HG03432 (cell line): ENCODE measurements around the gene NLK.

ENCODE experiments used
- ATAC-seq: cut with Tn5 transposase; IDR thresholded peaks from one replicate; pipeline ENCODE4 v1.9.1; 2021; ENCODE audit warnings: mild to moderate bottlenecking, moderate library complexity; ENCODE audit not compliant: unreplicated experiment

NLK gene

GRCh38 chr17:28110184-28110583 lies 67.7 kb downstream of the NLK start:
- ATAC-seq: no peak

- no peak for ATAC-seq
Measured at GRCh38 chr17:28112181-28112580, 69.7 kb downstream of the NLK start.

DNA sequence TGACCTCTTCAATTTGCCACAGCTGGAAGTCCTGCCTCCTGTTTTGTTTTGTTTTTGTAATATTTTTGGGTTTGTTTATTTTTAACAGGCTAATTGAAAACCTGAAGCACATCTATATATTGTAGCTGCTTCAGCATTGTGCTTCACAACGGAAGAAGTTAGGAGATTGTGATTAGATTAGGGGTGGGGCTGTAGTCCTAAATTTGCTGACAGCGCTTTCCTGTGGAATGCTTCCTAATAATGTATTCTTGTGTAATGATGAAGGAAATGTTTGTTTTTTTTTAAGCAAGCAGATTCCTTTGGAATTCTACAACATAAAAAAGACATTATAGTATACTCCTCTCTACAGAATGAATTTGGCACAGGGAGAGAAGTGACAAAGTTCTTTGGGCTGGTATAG lies 70.1 kb downstream of the NLK start:
- ATAC-seq: no peak

- no peak for ATAC-seq
Measured at GRCh38 chr17:28113269-28113668, 70.8 kb downstream of the NLK start.

- no peak for ATAC-seq
Measured at GRCh38 chr17:28115046-28115445, 72.6 kb downstream of the NLK start.

- no peak for ATAC-seq
Measured at GRCh38 chr17:28117304-28117703, 74.8 kb downstream of the NLK start.

DNA sequence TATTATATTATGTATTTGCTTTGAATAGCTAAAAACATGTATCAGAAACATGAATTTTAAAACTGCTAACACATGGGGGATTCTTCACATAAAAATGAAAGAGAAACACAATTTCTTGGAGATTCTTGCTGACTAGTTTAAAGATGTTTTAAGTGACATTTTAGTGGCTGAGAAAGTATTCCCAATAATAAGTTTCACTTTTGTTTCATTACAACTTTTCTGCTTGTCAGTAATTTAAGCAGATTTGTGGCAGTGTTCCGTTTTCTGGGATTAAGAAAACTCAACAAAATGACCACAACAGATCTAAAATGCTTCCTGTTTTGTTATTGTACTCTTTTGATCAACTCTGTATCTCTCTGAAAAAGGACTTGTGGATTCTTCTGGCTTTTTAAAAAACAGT lies 75.9 kb downstream of the NLK start:
- ATAC-seq: no peak

DNA sequence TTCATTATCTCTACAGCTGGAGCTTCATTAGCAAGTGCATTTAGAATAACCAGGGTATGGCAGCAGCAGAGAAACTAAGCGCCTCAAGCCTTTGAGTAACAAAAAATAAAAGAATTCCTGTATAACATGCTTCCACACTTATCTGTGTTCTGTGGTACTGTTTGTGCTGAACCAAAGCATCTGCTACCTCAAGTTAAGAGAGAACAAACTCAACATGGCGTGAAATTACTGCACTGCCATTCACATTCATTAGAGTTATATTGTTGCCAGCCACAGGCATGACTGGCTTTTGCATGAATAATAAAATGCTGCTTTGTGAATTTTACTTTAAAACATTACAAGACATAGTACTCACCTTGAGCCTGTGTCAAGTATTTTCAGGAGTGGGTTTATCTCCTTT lies 76.6 kb downstream of the NLK start:
- no peak for ATAC-seq

DNA sequence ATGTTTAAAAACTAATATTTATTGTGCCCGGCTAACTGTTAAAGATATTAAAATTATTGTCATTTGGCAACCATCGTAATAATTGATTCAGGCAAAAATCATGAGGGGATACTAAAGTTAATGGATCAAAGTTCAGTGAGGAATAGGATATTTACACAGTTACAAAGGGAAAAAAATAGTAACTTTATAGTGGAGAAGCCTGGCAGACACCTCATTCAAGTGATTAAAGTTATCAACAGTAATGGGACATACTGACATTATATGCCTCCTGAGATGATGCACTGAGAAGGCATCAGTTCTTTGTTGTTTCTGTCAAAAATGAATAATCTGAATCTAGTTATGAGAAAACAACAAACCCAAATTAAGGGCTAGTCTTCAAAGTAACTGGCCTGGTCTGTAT lies 77.1 kb downstream of the NLK start:
- no peak for ATAC-seq

DNA sequence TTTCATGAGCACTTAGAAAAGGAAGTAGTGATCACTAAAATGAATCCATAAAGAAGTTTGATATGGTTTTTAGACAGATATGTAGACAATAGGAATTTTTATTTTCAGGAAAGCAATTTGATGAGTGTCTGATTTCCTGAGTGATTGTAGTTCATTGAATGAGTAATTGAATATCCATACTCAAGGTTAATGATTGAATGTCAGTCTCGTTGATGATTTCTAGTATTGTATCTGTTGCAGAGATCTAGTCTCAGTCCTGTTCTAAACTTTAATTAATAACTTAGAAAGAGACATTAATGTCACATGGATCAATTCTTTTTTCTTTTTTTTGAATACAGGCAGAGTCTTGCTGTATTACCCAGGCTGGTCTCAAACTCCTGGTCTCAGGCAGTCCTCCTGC lies 78.3 kb downstream of the NLK start:
- no peak for ATAC-seq

GRCh38 chr17:28124962-28125361 lies 82.5 kb downstream of the NLK start:
- no peak for ATAC-seq

DNA sequence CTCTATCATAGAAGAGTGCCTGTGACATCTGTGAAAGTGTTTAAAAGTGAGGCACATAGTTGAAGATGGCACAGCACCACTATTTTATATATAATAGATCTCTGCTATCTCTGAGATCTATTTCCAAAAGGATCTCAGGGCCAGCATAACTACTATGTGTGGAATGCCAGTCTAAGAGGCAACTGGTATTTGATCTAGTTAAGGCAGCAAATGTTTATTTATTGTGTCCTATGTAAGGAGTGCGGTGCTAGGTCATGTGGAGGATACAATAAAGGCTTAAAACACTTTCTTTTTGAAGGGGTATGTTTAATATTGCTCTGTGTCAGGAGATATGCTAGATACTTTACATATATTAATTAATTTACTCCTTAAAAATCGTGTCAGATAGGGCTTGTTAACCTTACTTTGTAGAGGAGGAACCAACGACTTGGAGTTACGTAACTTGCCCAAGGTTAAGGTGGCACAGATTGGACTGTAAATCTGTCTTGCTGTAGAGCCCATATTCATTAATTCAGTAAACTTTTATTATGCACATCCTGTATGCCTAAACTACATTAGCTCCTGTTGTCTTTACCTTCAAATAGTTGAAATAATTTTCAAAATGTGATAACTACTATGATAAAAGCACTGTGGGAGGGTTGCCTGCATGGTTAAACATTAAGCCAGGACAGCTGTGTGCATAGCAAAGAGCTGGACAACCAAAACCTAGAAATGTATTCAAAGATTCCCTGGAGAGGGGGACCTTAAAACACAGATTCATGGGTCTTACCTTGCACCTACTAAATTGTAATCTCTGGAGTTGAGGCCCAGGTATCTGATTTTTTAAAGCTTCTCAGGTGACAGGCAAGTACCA lies 83.3 kb downstream of the NLK start:
- ATAC-seq: no peak

DNA sequence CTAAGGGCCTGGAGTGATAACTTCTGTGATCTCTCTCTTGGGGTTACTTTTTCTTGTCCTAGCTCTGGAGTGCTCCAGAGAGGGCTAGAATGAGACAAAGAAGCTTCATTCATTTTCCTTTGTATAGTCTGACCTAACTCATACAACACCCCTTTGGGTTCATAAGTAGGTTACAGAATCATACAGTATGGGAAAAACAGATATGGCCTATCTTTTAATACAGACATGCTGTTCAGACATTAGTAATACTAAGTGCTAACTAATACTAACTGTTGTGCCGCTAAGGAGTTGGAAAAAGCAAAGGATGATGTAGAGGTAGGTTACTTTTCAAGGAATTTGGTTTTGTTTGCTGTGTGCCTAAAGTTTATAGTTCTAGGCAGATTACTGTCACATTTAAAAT lies 84.7 kb downstream of the NLK start:
- no peak for ATAC-seq

DNA sequence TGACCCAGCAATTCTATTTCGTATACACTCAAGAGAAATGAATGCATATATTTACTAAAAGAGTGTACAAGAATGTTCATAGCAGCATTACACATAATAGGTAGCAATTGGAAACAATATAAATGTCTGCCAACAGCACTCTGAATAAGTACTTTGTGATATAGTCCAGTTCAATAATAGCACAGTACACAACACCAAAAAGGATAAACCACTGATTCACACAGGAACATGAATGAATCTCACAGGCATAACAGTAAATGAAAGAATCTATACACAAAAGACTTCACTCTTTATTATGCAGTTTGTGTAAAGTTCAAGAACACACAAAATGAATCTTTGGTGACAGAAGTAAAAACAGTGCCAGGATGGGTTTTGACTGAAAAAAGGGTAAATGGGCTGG lies 86.3 kb downstream of the NLK start:
- no peak for ATAC-seq

DNA sequence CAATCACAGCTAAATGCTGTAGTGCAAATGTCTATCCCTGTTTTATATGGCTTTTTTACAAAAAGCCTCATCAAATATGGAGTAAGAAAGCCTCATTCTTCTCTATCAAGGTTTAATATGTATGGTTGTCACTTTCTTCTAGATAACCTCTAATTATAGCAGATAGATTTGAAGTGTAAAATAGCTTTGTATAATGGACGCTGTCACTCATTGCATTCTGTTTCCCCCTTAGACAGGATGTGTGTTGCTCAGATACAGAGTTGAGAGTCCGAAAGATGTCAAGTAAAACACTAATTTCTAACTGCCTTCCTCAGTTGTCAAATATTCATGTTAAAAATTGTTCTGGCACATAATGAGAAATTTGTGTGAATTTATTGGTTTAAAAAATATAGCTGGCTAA lies 88.0 kb downstream of the NLK start:
- ATAC-seq: no peak

DNA sequence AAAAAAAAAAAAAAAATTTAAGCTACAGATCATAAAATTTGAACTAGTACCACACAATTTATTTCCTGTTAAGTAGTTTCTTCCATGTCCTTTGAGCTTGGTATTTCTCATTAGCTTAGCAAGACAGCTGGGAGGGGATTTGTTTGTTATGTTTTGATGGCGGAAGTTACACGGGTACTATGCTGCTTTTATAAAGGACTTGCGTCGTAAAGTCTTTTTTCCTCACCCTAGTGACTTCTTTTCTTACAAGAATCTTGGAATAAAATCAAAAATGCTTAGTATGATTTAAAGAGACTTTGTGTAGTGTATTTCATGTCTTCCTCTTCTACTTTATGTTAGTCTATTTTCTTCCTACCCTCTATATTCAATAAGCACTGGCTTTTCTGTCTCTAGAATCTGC lies 89.1 kb downstream of the NLK start:
- no peak for ATAC-seq

DNA sequence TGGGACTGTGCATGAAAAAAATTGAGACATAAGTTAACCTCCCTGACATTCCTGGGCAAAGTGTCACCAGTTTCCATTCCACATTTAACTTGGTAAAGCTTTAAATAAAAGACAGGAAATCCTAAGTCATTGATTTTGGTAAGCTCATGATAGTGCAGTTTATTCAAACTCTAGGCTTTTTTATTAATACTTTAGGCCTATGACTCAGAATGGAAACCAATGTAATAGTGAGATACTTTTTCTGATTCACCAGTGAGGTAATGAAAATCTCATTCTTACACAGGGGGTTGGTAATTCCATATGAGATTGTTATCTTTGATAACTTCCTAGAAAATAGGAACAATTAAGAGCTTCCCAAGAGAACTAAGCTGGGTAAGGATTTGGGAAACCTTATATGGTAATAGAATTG lies 91.1 kb downstream of the NLK start:
- no peak for ATAC-seq

DNA sequence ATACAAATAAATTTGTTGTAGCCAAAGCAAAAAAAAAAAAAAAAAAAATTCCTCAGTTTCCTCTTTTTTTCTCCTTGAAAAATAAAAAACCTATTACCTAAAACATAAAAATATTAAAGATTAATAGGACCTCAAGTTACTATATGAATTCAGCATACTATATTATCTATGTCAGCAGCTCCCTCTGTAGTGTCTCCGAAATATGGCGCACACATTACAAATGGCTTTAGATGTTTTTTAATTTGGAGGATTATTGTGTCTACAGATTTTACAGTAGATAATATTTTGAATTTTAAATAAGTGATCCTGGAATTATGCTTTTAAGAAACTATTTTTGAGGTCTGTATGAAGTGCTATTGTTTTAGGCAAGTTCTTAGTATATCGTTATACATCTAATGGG lies 94.4 kb downstream of the NLK start:
- no peak for ATAC-seq

DNA sequence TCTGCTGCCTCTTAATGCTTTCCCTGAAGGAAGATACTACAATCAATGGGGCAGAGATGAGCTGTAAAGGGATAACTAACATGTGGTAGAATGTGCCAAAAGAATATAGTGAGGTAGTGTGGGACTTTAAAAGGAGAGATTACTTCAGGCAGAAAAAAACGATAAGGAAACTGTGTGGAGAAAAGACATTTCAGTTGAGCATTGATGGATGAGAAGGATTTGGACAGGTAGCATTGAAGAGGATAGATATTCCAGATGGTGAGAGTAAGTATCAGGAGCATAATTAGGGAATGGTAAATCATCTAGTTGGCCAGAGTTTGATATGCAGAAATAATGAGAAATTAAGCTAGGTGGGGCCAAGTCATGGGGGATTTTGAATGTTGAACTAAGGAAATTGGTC lies 97.3 kb downstream of the NLK start:
- no peak for ATAC-seq

GRCh38 chr17:28141313-28141712 lies 98.8 kb downstream of the NLK start:
- ATAC-seq: no peak

DNA sequence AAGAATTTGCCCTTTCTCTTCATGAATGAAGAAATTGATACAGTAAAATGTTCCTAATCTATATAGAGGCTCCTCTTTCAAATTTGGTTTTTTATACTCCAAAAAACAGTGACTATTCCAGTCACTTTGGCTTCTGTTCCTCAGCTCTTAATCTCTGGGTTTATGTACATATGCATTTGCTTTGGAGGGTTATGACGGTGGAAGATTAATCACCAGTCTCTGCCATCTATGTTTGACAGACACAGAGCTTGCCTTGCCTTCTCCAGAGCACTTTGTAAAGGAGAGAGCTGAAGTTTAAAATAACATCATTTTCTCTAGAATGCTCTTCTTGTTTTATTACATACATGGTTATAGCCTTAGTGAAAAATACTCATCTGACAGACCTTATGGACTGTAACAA lies 99.3 kb downstream of the NLK start:
- no peak for ATAC-seq

- ATAC-seq: no peak
Measured at GRCh38 chr17:28142305-28142704, 99.8 kb downstream of the NLK start.

GRCh38 chr17:28144019-28144418 lies 101.5 kb downstream of the NLK start:
- ATAC-seq: no peak
